ENCODE measurements around the gene KLK7.

- TF ChIP-seq CTCF (IDR thresholded peaks at IDR 0.05; ENCODE audit: extremely low read depth in 1 of 2, insufficient read depth in 1 of 2, low read depth in 1 of 2, low read length in 2 of 2) (no peak), POLR2A (IDR thresholded peaks at IDR 0.05; ENCODE audit: low read depth, low read length) (no peak)
These were observed 43.5 kb upstream of the KLK7 start for GRCh38 chr19:51027126-51027806.

Data from endothelial cell of umbilical vein (primary cell).